GM10248 (cell line): Measurements from ENCODE around the gene ANKRD65.
"Not testable (repeated sequence)": the region's sequence is repeated elsewhere in the genome, so short reads cannot be mapped to it uniquely, and the experiment has no call there.

Experiments
- CTCF ChIA-PET: fragments of 300-600 bp; sonication (Branson Sonifier 250); formaldehyde crosslinking; extraction: SDS; loops from one replicate; lab custom pipeline; 2021; ENCODE audit warnings: antibody characterized with exemption; lab: Yijun Ruan, JAX
- POLR2A ChIA-PET: fragments of 350-650 bp; sonication (Branson Sonifier 250); formaldehyde crosslinking; extraction: SDS; loops from one replicate; lab custom pipeline; 2020; ENCODE audit warnings: antibody characterized with exemption; lab: Yijun Ruan, JAX
- DNase-seq: peaks from one replicate; pipeline ENCODE4 v3.0.0; 2012; ENCODE audit errors: extremely low spot score
- TF ChIP-seq, protein P1 (sequence below): IDR thresholded peaks from 2 replicates; pipeline ENCODE4 v1.5.1; 2012; ENCODE audit warnings: mild to moderate bottlenecking, low read depth; ENCODE audit errors: extremely low read depth, missing control alignments, control extremely low read depth

ANKRD65 gene

DNA sequence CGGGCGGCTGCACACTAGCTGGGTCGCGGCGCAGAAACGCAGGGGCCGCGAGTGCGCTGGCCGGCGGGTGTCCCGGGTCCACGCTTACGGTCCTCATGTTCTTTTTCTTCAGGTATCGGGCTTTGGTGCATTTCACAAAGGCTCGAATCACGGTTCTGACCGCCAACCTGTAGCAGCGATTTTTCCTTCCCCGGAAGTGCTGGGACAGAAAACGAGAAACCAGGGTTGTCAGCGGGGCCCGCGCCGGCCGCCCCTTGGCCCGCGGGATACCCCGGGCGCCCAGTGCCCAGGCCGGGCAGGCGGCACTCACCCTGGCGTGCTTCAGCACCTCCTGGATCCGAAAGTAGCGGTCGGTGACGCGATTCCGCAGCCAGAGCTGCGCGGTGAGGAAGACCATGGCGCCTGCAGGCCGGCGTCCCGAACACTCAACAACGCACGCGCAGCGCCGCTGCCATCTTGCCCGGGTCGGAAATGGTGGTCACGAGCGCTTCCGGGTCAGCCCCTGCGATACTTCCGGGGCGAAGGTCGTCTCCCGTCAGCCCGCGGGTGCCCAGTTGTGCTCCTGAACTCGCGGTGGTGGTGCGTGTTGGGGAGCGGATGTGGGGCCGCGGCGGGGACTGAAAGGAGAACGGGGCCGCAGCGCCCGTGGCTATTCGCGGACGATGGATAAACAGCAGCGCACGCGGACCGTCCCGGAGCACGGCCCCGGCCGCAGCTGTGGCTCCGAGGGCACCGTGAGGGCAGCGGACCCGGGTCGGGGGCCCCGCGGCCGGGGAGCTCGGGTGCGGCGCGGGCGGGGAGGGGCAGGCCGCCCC lies 14.0 kb downstream of the ANKRD65 start, which contains the start of gene MRPL20:
Gene MRPL20, minus strand, starts transcription at position 473 of the 815 bp plus-strand sequence. Its CDS starts 76 bp downstream, at position 397.
- POLR2A ChIA-PET: no interaction called here
- DNase-seq: peak; percentile 97
- TF ChIP-seq, protein P1, sequence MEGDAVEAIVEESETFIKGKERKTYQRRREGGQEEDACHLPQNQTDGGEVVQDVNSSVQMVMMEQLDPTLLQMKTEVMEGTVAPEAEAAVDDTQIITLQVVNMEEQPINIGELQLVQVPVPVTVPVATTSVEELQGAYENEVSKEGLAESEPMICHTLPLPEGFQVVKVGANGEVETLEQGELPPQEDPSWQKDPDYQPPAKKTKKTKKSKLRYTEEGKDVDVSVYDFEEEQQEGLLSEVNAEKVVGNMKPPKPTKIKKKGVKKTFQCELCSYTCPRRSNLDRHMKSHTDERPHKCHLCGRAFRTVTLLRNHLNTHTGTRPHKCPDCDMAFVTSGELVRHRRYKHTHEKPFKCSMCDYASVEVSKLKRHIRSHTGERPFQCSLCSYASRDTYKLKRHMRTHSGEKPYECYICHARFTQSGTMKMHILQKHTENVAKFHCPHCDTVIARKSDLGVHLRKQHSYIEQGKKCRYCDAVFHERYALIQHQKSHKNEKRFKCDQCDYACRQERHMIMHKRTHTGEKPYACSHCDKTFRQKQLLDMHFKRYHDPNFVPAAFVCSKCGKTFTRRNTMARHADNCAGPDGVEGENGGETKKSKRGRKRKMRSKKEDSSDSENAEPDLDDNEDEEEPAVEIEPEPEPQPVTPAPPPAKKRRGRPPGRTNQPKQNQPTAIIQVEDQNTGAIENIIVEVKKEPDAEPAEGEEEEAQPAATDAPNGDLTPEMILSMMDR: no peak
- CTCF ChIA-PET: interaction anchor here (0.9 to 3.1 kb wide), 5 partner anchors 9 to 99 kb away, joined by 3 to 11 read pairs (median 5); no protein-coding TSS in a partner anchor

- CTCF ChIA-PET: interaction anchor here (0.9 to 3.1 kb wide), 6 partner anchors 14 to 99 kb away, joined by 3 to 11 read pairs (median 4); no protein-coding TSS in a partner anchor
- POLR2A ChIA-PET: no interaction called here
- TF ChIP-seq, protein P1: no peak
- DNase-seq: no peak
Measured at GRCh38 chr1:1406101-1406820, 14.8 kb downstream of the ANKRD65 start.

- TF ChIP-seq, protein P1: no peak
- ChIA-PET CTCF (no interaction called here), POLR2A (no interaction called here)
- DNase-seq: no peak
Measured at GRCh38 chr1:1403653-1404052, 17.4 kb downstream of the ANKRD65 start.

- CTCF ChIA-PET: interaction anchor here (1.3 to 1.4 kb wide), 2 partner anchors 14 to 38 kb away, joined by 4 to 5 read pairs; no protein-coding TSS in a partner anchor
- DNase-seq, POLR2A ChIA-PET: not testable (repeated sequence)
Measured at GRCh38 chr1:1402901-1403392, 18.1 kb downstream of the ANKRD65 start.

DNA sequence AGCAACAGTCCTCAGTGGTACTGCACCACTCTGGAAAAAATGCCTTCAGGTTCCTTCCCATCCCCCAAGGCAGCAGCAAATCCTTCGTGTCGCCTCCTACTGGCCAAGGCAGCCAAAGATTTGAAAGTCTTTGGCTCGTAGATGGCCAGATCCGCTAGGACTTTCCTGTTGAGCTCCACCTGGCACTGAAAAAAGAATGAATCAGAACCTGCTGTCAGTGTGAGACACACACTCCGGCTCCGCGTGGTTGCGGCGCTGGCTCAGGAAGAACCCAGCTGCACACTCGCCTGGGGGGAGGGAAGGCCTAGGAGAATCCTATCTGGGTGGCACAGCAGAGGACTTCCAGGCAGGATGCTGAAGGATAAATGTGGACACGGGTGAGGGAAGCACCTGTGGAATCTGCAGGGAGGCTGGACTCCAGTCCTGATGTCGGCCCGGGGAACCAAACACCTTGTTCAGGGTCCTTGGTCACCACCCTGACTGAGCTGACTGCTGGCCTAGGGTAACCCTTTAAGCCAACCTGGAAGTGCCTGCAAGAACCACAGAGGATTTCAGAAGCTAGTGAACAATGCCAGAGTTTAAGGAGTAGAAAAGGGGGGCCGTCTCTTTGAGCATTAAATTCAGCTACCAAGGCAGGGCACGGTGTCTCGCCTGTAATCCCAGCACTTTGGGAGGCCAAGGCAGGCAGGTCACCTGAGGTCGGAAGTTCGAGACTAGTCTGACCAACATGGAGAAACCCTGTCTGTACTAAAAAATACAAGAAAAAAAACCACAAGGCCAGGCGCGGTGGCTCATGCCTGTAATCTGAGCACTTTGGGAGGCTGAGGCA lies 18.8 kb downstream of the ANKRD65 start:
- TF ChIP-seq, protein P1: peak; percentile 53
- CTCF ChIA-PET: interaction anchor here (1.1 to 1.4 kb wide), 4 partner anchors 11 to 40 kb away, joined by 3 to 5 read pairs (median 4); no protein-coding TSS in a partner anchor
- POLR2A ChIA-PET: no interaction called here
- no peak for DNase-seq

GRCh38 chr1:1401457-1402010 lies 19.5 kb downstream of the ANKRD65 start:
- TF ChIP-seq, protein P1: no peak
- no peak for DNase-seq
- ChIA-PET CTCF (interaction anchor here (1.1 to 1.2 kb wide), 2 partner anchors 10 to 40 kb away, joined by 3 to 4 read pairs; no protein-coding TSS in a partner anchor), POLR2A (no interaction called here)
